Stimulated activated CD8-positive, alpha-beta memory T cell treated with anti-CD3 and anti-CD28 coated beads, Interleukin-2, amount 100 ng/mL, for 48 hours (primary cell): ENCODE data around the gene RAB22A.
"Not testable (repeated sequence)": the region's sequence is repeated elsewhere in the genome, so short reads cannot be mapped to it uniquely, and the experiment has no call there.

Experiments used
- DNase-seq, 2 donors: peaks; one replicate each; pipeline ENCODE4 v3.0.0-alpha.2; 2020; ENCODE audit warnings: low read depth in 2 of 2

Gene RAB22A

DNA sequence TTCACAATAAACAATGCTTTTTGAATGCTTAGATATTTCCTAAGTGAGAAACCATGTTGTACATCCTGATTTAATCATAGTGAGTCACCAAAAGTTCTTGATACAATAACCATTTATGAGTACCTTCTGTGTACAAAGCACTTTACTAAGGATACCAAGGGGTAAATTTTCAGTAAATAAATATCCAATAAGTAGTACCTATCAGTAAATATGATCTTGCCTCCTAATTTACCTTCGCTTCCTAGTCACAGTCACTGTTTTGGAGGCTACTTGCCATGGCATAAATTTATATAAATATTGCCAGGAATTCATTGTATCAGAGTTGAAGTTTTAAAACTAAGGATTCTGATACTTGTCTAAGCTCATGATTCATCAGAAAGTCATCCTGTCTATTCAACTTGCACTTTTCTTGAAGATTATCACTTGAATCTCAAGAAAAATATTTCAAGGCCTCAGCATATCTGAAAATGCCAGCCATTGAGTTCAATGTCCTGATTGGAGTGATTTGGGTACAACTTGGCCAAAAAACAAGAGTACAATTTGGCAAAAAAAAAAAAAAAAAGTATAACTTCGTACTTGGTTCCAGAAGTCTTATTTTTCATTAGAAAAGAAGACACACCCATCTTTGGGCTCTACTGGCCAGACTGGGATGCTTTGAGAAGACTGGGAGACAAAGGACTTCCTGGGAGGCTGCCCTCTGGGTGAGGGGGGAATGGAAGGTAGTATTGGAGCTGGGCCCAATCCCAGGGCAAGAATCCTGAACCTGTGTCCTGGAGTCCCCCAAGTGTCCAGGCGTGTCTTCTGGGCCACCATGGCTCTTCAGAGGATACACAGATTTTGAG, 32.8 kb downstream of the RAB22A start:
- DNase-seq: no peak

DNA sequence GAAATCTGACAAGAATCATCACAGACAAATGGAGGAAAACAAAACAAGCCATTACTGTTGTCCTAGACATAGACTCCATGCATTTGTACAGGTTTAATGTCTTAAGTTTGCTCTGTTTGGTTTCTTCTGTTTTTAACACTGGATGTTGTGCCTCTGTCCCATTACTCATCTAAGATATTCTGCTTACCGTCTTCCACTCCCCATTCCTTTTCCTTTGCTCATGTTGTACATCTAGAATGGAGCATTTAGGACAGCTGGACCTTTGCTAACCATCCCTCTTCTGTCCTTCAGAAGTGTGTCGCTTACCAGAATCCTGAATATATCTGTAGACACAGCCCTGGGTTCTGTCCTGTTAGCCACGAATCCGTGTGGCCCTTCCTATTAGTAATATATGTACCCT, 35.2 kb downstream of the RAB22A start:
- DNase-seq: no peak

DNA sequence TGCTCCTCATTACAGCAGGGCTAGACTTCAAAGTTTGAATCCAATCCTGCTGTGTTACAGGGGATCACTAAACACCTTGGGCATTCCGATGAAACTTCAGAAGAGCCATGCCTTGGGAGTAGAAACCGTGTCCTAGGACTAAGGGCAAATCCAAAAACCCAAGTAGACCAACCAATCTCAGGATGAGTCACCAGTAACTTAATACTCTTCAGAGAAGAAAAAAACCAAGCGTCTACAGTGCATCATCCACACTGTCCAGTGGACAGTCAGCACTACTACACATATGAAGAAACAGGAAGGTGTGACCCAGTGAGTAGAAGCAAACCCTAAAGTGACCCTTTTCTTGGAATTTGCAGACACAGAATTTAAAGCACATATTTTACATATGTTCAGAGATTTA, 40.1 kb downstream of the RAB22A start:
- DNase-seq: no peak

GRCh38 chr20:58352468-58352867, 43.0 kb downstream of the RAB22A start:
- DNase-seq: no peak

DNA sequence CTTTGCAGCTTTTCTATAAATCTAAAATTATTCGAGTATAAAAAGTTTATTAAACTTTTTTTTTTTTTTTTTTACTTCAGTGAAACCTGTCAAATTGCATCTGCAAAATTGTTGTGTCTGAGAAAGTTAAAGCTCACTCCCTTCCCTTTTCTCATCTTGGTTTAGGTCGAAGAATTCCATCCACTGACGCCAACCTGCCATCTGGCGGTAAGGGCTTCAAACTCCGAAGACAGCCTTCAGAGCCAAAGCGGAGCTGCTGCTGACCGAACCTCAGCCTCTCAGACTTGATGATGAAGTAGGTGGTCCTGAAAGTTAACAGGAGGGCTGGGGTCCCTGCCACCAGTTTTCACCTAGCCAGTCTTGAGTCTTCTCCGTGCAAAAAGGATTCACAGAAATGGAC, 49.9 kb downstream of the RAB22A start:
- DNase-seq: no peak

DNA sequence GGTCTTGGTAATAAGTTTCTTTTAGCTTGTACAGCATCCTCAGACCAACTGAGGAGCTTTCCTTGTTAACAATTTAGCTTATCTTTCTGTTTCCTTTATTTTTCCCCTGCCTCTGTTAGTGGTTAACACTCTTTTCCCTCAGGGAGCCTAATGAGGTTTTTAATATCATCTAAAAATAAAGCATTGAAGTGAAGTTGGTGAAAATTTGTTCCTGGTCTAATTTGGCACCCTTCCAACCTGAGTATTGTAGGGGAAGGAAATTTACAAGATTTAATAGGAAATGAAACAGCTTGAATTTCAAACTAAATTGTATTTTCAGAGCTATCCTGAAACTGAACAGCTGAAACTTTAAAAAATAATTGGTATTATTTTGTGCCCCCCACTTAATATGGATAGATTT, 51.4 kb downstream of the RAB22A start:
- no peak for DNase-seq

DNA sequence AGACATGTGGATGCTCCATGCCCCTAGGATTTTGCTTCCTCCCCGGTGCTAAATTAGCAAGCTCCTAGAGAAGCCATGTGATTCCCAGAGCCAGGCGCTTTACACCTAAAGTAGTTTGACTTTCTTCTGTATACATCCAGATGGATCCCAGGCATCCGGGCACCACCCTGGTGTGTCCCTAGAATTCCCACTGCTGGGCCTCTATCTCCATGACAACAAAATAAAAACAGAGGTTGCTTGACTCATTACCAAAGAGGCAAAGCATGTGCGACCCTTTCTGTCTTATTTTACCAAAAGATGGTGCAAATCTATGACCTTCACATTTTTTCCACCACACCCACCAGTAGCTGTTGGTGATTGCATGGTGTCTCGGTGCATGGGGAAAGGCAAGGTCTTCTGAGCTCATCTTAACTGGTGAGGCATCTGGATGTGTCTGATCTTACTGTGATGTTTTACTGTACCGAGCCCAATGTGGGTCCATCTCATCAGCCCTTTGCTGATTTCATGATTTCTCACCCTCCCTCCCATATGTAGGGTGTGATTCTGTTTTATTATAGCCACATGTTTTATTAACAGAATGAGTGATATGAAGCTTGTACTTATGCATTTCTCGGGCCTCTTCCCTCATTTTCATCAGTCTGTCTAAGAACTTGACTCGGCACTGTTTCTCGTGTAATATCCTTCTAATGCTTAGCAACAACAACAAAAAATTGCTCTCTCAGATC, 52.1 kb downstream of the RAB22A start:
- no peak for DNase-seq

DNA sequence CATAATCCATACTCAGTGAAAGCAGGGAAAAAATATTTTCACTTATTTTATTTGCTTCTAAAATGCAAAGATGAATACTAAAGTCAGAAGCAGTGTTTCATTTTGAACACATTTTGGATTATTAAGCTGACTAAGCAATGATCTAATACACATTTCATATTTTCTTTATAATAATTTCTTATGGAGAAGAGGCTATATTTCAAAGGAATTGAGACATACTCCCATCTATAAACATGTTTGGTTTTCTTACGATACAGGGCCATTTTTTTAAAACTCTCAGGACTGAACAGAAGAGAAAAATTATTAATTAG, 52.6 kb downstream of the RAB22A start:
- DNase-seq: no peak

DNA sequence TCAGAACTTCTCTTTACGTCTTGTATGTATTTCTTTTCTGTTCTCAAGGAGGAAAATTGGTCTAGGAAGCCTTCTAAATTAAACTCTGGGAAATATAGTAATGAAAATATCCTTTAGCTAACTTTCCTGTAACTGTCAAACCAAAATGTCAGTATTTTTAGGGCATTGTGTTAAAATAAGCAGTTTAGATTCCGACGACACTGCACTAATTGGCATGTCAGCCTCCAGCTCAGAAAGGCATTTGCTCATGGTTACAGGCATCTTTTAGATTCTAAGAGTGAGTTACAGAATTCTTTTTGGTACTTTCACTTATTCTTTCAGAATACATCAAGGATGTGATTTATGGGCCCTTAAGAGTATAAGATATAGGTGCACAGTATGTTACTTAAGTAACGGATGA, 53.5 kb downstream of the RAB22A start:
- DNase-seq: no peak

- no peak for DNase-seq
Observed at GRCh38 chr20:58366866-58367265, 57.4 kb downstream of the RAB22A start.

DNA sequence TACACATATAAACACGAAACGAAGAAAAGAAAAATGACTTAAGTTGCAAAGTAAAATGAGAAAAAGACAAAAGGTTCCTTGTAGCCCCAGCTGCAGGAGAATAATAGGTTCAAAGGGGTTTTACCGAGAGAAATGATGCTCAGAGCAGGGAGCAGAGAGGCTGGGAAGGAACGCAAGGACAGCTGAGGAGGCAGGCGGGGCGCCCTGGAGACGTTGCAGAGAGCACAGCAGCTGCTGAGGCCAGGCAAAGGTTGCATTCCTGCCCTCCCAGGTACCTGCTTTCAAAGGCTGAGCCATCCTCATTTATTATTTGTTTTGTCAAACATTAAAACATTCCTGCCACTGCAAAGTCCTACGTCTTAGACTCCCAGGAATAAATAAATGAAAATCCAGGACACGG, 63.3 kb downstream of the RAB22A start:
- no peak for DNase-seq

- DNase-seq: not testable (repeated sequence)
Observed at GRCh38 chr20:58373296-58373695, 63.8 kb downstream of the RAB22A start.

DNA sequence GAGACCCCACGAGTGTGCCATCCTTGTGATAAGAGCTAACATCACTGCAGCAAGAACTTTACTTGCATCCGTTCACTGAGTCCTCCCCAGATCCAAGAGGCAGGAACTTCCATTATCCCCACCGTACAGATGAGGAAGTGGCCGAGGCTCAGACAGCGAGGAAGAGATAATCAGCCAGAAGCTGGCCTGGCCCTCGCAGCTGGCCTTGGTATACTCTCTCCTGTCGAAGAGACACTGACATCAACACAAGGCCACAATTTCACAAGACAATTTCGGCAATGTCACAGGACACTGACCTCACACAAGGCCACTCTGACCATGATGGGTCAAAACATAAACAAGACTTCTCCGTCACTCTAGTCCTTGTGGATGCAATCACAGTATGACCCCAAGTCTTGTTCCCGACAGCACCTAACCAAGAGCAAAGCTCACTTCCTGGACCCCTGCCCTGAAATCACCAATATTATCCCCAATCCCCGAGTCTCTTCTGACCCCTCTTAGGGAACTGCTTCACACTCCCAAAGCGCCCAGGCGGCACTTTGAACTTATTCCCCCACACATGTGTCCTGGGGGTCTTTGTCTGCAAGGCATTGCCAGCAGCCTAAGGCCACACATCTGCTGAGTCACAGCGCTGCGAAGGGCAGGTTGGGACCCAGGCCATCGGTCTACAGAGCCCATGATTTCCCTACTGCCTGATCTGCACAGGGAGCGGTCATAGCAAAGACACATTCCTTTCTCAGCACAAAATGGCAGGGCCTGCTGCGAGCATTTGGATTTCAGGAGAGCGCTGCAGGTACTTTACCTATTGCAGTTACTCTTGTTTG, 64.7 kb downstream of the RAB22A start:
- DNase-seq: no peak

- no peak for DNase-seq
Observed at GRCh38 chr20:58374906-58375758, 65.6 kb downstream of the RAB22A start.

GRCh38 chr20:58375759-58376352, 66.3 kb downstream of the RAB22A start:
- no peak for DNase-seq

GRCh38 chr20:58377017-58377416, 67.5 kb downstream of the RAB22A start:
- no peak for DNase-seq

GRCh38 chr20:58377766-58378401, 68.4 kb downstream of the RAB22A start:
- no peak for DNase-seq

- no peak for DNase-seq
Observed at GRCh38 chr20:58378704-58379103, 69.2 kb downstream of the RAB22A start.

DNA sequence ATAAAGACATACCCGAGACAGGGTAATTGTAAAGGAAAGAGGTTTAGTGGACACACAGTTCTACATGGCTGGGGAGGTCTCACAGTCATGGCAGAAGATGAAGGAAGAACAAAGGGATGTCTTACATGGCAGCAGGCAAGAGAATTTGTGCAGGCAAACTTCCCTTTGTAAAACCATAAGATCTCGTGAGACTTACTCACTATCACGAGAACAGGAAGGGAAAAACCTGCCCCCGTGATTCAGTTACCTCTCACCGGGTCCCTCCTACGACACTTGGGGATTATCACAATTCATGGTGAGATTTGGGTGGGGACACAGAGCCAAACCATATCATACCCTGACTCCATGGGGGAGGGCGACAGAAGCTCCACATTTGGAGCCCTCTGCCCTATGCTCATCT, 72.1 kb downstream of the RAB22A start:
- no peak for DNase-seq

DNA sequence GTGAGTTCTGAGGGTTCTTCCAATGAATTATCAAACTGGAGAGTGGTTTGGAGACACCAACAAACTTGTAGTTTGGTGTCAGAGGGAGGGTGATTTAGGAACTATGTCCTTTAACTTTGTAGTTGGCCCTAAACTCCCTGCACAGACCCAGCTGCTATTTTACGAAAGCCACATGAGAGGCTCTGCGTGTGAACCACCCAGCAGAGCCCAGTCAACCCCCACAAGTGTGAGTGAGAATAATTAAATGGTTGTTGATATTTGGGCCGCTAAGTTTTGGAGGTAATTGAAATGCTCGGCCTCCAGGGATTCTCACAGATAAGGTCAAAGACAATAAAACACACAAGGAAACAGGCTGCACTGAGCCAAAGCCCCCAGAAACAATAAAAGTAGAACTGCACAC, 72.6 kb downstream of the RAB22A start:
- no peak for DNase-seq

DNA sequence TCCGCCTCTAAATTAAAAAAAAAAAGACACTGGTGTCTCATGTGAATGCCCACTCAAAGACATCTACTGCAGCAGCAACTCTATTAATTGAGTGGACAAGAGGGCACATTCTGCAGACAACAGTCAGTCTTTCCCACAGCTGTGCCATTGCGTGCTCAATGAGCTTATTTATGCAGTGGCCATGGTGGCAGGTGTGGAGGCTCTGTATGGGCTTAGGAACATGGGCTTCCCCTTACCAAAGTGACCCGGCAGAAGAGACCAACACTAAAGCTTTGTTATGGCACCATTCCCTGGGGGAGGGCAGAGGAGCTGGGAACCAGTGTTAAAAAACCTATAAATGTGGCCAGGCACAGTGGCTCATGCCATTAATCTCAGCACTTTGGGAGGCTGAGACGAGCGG, 75.3 kb downstream of the RAB22A start:
- no peak for DNase-seq
